CD4-positive, CD25-positive, alpha-beta regulatory T cell (primary cell): ENCODE measurements around the gene CD300LG. TPM values are rescaled to one million over a fixed set of nuclear protein-coding genes. Genes with fewer than 3 reads are reported as not detected.

ENCODE experiments used
- ATAC-seq, 2 donors: fragments of 150-1000 bp; cut with Tn5 transposase; one replicate each; pipeline ENCODE4 v1.10.0; 2021; ENCODE audit warnings: low read depth in 2 of 2, moderate number of reproducible peaks in 2 of 2, moderate library complexity in 1 of 2
- DNase-seq, 3 donors: peaks; one replicate each; pipeline versions ENCODE4 v3.0.0 to v3.0.0-alpha.2; 2012 to 2022; ENCODE audit warnings: mixed read lengths in 1 of 3
- H3K27ac ChIP-seq: one replicate; pipeline ENCODE4 v1.7.0; 2013; ENCODE audit warnings: mild to moderate bottlenecking, low read length; ENCODE audit not compliant: insufficient read depth, poor library complexity, severe bottlenecking
- H3K27me3 ChIP-seq: one replicate; pipeline ENCODE4 v1.7.0; 2013; ENCODE audit warnings: low read length; ENCODE audit not compliant: control insufficient read depth, insufficient read depth
- H3K36me3 ChIP-seq: one replicate; pipeline ENCODE4 v1.7.0; 2013; ENCODE audit warnings: mild to moderate bottlenecking, low read length, moderate library complexity; ENCODE audit not compliant: control insufficient read depth, insufficient read depth
- H3K4me1 ChIP-seq: 2 replicates; pipeline ENCODE4 v1.7.0; 2013; ENCODE audit warnings: mild to moderate bottlenecking, low read length; ENCODE audit not compliant: insufficient read depth, control insufficient read depth, poor library complexity, severe bottlenecking
- H3K4me3 ChIP-seq: one replicate; pipeline ENCODE4 v1.7.0; 2013; ENCODE audit warnings: low read depth, mild to moderate bottlenecking, low read length, moderate library complexity
- H3K9me3 ChIP-seq, 2 experiments: 1 replicate in 1 of 2; 2 replicates in 1 of 2; pipeline ENCODE4 v1.7.0; 2013; ENCODE audit warnings: low read length in 2 of 2, mild to moderate bottlenecking in 1 of 2, moderate library complexity in 1 of 2; ENCODE audit not compliant: control insufficient read depth in 2 of 2
- H3K27ac Mint-ChIP-seq, 3 donors: one replicate each; pipeline ENCODE4 v1.8.0; 2020 to 2022; ENCODE audit warnings: mild to moderate bottlenecking in 3 of 3, mixed read lengths in 3 of 3, moderate library complexity in 2 of 3
- H3K27me3 Mint-ChIP-seq: one replicate; pipeline ENCODE4 v1.8.0; 2022; ENCODE audit warnings: mild to moderate bottlenecking, mixed read lengths
- H3K36me3 Mint-ChIP-seq: one replicate; pipeline ENCODE4 v1.8.0; 2020; ENCODE audit warnings: mixed read lengths
- H3K4me1 Mint-ChIP-seq, 4 donors: one replicate each; pipeline ENCODE4 v1.8.0; 2020 to 2022; ENCODE audit warnings: mixed read lengths in 4 of 4, mild to moderate bottlenecking in 1 of 4
- H3K4me3 Mint-ChIP-seq, 4 donors: one replicate each; pipeline ENCODE4 v1.8.0; 2020 to 2022; ENCODE audit warnings: mild to moderate bottlenecking in 4 of 4, mixed read lengths in 4 of 4, moderate library complexity in 3 of 4
- H3K9me3 Mint-ChIP-seq, 7 donors: one replicate each; pipeline ENCODE4 v1.8.0; 2020 to 2022; ENCODE audit warnings: mixed read lengths in 7 of 7, mild to moderate bottlenecking in 3 of 7, moderate library complexity in 2 of 7
- polyA plus RNA-seq, 4 donors: library from polyadenylated mRNA; unstranded; fragments of 300-500 nt; fragmentation: Illumina TruSeq; gene quantifications; one replicate each; pipeline ENCODE4 v1.2.3, GENCODE V29; 2021
- total RNA-seq: library from RNA; stranded (reverse); gene quantifications from one replicate; pipeline ENCODE4 v1.2.3, GENCODE V29; 2022

CD300LG gene
- total and polyA plus RNA-seq, 5 donors from 2014 or later = not detected

DNA sequence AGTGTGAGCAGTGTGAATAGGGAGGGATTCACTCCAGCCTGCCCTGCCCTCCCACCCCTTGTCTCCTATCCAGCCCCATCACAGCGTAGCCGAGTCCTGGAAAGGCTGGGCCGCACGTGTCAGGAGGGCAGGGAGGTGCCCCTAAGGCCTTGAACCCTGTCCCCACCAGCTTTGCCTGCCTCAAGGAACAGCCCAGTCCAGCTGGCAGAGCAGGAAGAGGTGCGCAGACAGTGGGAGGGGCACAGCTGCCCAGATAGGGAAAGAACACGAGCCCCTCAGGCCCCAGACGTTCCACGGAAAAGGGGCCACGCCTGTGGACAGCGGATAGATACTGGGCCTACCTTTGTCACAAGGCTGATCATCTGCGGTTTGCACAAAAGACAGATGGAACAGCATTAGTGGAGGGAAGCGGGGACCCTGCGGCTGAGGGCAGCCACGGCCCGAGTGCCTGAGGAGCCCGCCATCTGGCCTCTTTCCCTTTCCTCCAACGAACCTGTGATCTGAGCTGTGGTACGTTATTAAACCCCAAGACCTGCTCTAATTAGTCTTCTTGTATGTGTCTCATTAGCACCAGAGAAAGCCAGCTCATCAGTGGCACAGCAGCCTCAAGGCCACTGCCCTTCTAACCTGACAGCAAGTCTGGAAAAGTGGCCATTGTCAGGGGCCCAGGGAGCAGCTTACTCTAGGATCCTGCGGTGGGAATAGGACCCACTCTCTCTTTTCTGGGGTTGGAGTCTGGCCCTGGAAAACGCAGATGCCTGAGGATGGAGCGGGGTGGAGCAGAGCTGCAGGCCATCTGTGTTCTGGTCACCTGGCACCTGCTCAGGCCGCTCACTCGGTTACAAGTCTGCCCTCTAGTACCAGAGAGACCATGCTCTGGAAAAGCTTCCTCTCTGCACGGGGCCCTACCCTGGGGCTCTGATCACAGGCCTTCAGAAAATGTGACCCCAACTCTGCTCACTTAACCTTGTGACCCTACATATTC lies 30.3 kb upstream of the CD300LG start:
- Mint-ChIP-seq H3K4me1 (no peaks in the 10 kb centered on the region), H3K27me3 (peaks cover 18% of the 10 kb centered on the region), H3K9me3 (no peaks in the 10 kb centered on the region), H3K36me3 (no peaks in the 10 kb centered on the region), H3K4me3 (no peak overlapping the region), H3K27ac (no peak overlapping the region)
- ATAC-seq (no peak), DNase-seq (no peak)
- no peaks in the 10 kb centered on the region for H3K36me3 ChIP-seq
- H3K9me3 ChIP-seq = no peaks in the 10 kb centered on the region
- no peak overlapping the region for H3K4me3 ChIP-seq
- no peak overlapping the region for H3K27ac ChIP-seq
- H3K27me3 ChIP-seq = peaks cover 2% of the 10 kb centered on the region
- H3K4me1 ChIP-seq = no peaks in the 10 kb centered on the region

DNA sequence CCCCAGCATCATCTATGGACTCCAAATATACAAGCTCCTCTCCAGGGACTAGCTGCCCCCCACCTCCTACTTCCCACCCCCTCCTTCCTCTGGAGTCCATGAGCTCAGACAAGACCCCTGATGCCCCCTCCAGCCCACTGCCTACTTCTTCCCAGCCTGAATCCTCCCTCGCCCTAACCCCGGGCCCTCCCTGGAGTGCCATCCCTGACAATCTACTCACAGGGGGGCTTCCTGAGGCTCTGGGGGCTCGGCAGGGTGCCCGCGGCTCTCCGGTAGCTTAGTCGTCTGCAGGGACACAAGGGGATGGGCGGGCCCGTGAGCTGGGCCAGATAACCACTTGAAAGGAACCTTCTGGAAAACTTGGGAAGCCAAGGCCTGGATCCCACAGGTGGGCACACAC lies 29.1 kb upstream of the CD300LG start:
- no peak for DNase-seq
- Mint-ChIP-seq H3K27me3 (peaks cover 7% of the 10 kb centered on the region), H3K36me3 (no peaks in the 10 kb centered on the region), H3K27ac (no peak overlapping the region), H3K9me3 (no peaks in the 10 kb centered on the region), H3K4me3 (no peak overlapping the region), H3K4me1 (no peaks in the 10 kb centered on the region)
- Histone ChIP-seq H3K9me3 (no peaks in the 10 kb centered on the region), H3K4me3 (no peak overlapping the region), H3K27ac (no peak overlapping the region), H3K27me3 (no peaks in the 10 kb centered on the region), H3K4me1 (no peaks in the 10 kb centered on the region), H3K36me3 (no peaks in the 10 kb centered on the region)
- no peak for ATAC-seq

DNA sequence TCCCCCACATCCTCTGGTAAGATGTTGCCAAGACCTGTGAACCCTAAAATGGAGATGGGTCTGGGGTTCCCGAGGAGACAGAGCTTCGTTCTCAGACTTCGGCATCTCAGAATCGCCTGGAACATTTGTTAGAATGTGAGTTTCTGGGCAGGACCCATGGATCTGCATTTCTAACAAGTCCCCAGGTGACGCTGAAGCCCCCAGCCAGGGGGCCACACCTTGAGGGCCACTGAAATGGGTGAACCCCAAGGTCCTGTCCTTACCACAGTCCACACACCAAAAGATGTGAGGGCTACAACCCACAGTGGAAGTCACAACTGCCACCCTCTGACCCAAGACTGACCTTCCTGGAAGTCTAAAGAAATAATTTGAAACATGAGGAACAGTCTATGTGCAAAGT lies 28.0 kb upstream of the CD300LG start:
- no peaks in the 10 kb centered on the region for H3K27me3 ChIP-seq
- DNase-seq (no peak), ATAC-seq (no peak)
- no peaks in the 10 kb centered on the region for H3K4me1 ChIP-seq
- no peak overlapping the region for H3K27ac ChIP-seq
- H3K9me3 ChIP-seq = no peaks in the 10 kb centered on the region
- Mint-ChIP-seq H3K4me1 (no peaks in the 10 kb centered on the region), H3K36me3 (no peaks in the 10 kb centered on the region), H3K27me3 (peaks cover 6% of the 10 kb centered on the region), H3K4me3 (no peak overlapping the region), H3K27ac (no peak overlapping the region), H3K9me3 (no peaks in the 10 kb centered on the region)
- no peaks in the 10 kb centered on the region for H3K36me3 ChIP-seq
- no peak overlapping the region for H3K4me3 ChIP-seq

DNA sequence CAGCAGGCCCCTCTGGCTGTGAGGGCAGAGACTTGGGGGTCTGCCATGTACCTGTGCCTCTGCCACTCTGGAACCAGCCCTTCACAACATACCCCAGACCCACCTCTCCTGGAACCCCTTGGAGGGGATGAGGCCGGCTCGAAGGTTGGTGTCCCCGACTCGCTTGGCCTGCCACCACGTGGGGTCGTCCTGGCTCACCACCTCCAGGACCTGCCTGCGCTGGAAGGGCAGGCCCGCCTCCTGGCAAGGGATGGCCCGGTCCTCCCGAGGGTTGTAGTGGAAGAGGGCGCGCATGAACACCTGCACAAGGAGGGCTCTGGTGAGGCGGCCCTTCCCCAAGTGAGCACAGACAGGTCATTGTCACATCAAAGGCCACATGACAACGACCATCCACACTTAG lies 26.2 kb upstream of the CD300LG start:
- Histone ChIP-seq H3K27ac (no peak overlapping the region), H3K4me3 (no peak overlapping the region), H3K9me3 (no peaks in the 10 kb centered on the region), H3K4me1 (no peaks in the 10 kb centered on the region), H3K27me3 (no peaks in the 10 kb centered on the region), H3K36me3 (no peaks in the 10 kb centered on the region)
- Mint-ChIP-seq H3K9me3 (no peaks in the 10 kb centered on the region), H3K27ac (no peak overlapping the region), H3K27me3 (no peaks in the 10 kb centered on the region), H3K36me3 (no peaks in the 10 kb centered on the region), H3K4me1 (no peaks in the 10 kb centered on the region), H3K4me3 (no peak overlapping the region)
- no peak for ATAC-seq
- DNase-seq = no peak

DNA sequence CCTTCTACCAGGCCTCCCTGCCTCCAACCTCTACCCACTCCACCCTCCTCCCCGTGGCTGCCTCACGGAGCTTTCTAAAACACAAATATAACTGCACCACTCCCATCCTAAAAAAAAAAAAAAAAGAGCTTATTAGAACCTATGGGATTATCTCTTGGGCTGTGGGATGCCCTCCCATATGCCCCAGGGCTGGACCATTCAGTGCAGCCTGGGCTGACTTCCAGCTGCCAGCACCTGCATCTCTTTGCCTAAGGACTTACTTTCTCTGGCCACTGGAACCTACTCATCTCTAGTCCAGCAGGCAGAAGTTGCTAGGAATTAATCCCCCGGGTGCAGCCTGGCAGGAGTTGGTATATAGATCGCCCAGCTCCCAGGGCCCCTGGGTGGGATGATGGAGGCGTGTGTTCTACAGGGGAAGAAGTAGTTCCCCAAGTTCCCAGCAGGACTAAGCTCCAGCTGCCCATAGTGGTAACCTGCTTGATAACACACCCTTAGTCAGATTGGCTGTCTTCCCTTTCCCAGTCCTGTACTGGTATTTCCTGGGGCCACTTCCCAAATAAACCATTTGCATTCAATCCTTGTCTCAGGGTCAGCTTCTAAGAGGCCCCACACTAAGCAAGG lies 24.3 kb upstream of the CD300LG start:
- H3K36me3 ChIP-seq = no peaks in the 10 kb centered on the region
- no peak overlapping the region for H3K27ac ChIP-seq
- Mint-ChIP-seq H3K4me1 (no peaks in the 10 kb centered on the region), H3K27ac (no peak overlapping the region), H3K4me3 (no peak overlapping the region), H3K36me3 (no peaks in the 10 kb centered on the region), H3K9me3 (no peaks in the 10 kb centered on the region), H3K27me3 (no peaks in the 10 kb centered on the region)
- no peak for DNase-seq
- H3K4me1 ChIP-seq = no peaks in the 10 kb centered on the region
- no peak for ATAC-seq
- no peaks in the 10 kb centered on the region for H3K27me3 ChIP-seq
- H3K9me3 ChIP-seq = no peaks in the 10 kb centered on the region
- H3K4me3 ChIP-seq = no peak overlapping the region

DNA sequence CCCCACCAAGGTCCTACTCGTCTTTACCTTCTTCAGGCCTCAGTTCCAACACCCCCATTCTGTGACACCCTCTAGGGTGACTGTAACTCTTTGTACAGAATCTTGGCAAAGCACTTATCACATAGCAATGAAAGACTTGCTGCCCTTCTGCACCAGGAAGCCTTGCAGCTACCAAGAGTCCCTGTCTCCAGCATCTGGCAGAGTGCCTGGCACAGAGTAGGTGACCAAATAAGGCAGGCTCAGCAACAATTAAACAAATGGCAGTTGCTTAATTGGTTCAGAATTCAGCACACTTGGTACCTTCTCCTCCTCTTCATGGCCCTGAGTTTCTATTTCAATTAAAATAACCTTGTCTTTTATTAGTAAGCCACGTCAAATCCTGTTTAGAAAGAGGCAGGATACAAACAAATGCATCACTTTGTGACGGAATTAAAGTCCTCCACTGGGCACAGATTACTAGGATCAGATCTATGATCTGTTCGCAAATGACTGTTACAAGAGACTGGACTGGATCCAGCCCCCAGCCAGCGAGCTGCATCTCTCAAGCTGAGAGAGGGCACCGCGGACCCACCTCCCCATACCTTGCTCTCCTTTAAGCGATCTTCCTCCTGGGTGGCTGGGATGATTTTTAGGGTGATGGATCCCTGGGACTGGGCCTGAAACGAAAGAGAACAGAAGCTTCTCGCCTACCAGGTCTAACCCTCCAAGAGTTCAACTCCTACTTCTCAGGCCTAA lies 23.5 kb upstream of the CD300LG start:
- Histone ChIP-seq H3K36me3 (no peaks in the 10 kb centered on the region), H3K27me3 (no peaks in the 10 kb centered on the region), H3K9me3 (no peaks in the 10 kb centered on the region), H3K4me3 (no peak overlapping the region), H3K4me1 (no peaks in the 10 kb centered on the region), H3K27ac (no peak overlapping the region)
- DNase-seq (no peak), ATAC-seq (no peak)
- Mint-ChIP-seq H3K9me3 (no peaks in the 10 kb centered on the region), H3K36me3 (no peaks in the 10 kb centered on the region), H3K4me1 (no peaks in the 10 kb centered on the region), H3K27ac (no peak overlapping the region), H3K27me3 (no peaks in the 10 kb centered on the region), H3K4me3 (no peak overlapping the region)

DNA sequence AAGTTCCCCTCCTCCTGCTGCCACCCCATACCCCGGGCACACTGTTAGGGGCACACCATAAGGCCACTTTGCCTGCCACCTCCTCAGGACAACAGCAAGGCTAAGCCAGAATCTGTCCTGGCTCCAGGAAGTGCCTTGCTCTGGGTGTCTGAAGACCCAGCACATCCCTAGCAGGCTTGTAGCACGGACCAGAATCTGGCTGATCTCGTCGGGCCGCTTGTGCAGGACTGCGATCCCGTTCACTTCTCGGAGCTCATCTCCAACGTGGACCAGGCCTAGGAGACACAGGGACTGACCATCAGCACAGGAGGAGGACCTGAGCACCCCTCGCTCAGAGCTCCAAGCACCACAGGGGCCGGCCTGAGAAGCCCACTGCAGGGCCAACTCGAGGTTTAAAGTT lies 21.4 kb upstream of the CD300LG start:
- H3K27ac Mint-ChIP-seq = no peak overlapping the region
- H3K27ac ChIP-seq = no peak overlapping the region

More for the DNA sequence above, 21.4 kb upstream of the CD300LG start:
- no peaks in the 10 kb centered on the region for H3K27me3 ChIP-seq
- H3K4me1 ChIP-seq = no peaks in the 10 kb centered on the region
- no peak for DNase-seq
- H3K36me3 Mint-ChIP-seq = no peaks in the 10 kb centered on the region
- H3K36me3 ChIP-seq = no peaks in the 10 kb centered on the region
- H3K27me3 Mint-ChIP-seq = peaks cover 13% of the 10 kb centered on the region
- no peaks in the 10 kb centered on the region for H3K4me1 Mint-ChIP-seq
- no peak for ATAC-seq
- no peak overlapping the region for H3K4me3 ChIP-seq
- H3K9me3 ChIP-seq = no peaks in the 10 kb centered on the region
- no peak overlapping the region for H3K4me3 Mint-ChIP-seq
- no peaks in the 10 kb centered on the region for H3K9me3 Mint-ChIP-seq
